Erythroblast (primary cell): ENCODE measurements around the gene ABLIM2.

ENCODE experiments used
- GATA1 ChIP-seq: IDR thresholded peaks from 2 replicates; pipeline ENCODE4 v1.6.1; 2011; ENCODE audit warnings: low read depth, mild to moderate bottlenecking, control low read depth, low read length, moderate library complexity
- POLR2A ChIP-seq: IDR thresholded peaks from 2 replicates; pipeline ENCODE4 v1.6.1; 2011; ENCODE audit warnings: mild to moderate bottlenecking, low read length

DNA sequence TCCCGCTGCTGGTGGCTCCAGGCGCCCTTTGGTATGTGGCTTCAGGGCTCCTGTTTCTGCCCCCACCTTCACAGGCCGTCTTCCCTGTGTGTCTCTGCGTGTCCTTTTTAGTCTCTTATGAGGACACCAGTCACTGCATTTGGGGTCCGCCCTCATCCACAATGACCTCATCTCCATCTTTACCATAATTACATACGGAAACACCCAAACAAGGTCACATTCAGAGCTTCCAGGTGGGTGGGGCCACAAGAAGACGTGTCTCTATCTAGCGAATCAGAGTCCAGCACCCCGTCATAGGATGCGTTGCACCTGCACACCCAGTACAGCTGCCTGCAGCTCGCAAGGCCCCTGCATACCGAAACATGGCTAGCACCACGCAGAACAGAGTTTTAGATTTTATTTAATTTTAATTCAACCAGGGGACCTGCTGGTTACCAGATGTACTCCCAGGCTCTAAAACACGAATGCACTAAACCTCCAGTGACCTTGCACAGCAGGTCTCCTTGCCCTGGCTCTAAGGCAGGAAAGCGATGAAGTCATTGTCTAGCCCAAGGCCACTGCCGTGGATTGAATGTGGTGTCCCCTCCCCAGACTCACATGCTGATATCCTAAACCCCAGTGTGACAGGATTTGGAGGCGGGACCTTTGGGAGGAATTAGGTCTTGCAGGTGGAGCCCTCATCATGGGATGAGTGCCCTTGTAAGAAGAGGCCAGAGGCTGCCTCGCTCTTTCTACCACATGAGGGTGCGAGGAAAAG, 30.3 kb downstream of the ABLIM2 start:
- TF ChIP-seq POLR2A (no peak), GATA1 (no peak)
